Neuronal stem cell (in vitro differentiated cells): Measurements from ENCODE around the gene NSD1.

Source experiments
- DNase-seq: peaks from one replicate; pipeline ENCODE4 v3.0.0-alpha.2; 2013; ENCODE audit warnings: low spot score
- H2AFZ ChIP-seq: one replicate; pipeline ENCODE4 v1.6.1; 2013; ENCODE audit warnings: mild to moderate bottlenecking, low read length, inconsistent platforms
- H2AK5ac ChIP-seq: 2 replicates; pipeline ENCODE4 v1.6.1; 2013; ENCODE audit warnings: low read depth, mild to moderate bottlenecking, inconsistent platforms, low read length, moderate library complexity, mixed read lengths
- H2BK120ac ChIP-seq: 2 replicates; pipeline ENCODE4 v1.6.1; 2013; ENCODE audit warnings: low read depth, mild to moderate bottlenecking, inconsistent platforms, low read length, moderate library complexity, mixed read lengths
- H2BK12ac ChIP-seq: one replicate; pipeline ENCODE4 v1.6.1; 2013; ENCODE audit warnings: low read length, inconsistent platforms
- H2BK15ac ChIP-seq: 2 replicates; pipeline ENCODE4 v1.6.1; 2013; ENCODE audit warnings: mild to moderate bottlenecking, low read length, inconsistent platforms, mixed read lengths
- H2BK5ac ChIP-seq: one replicate; pipeline ENCODE4 v1.6.1; 2013; ENCODE audit warnings: inconsistent platforms, mild to moderate bottlenecking, low read length, moderate library complexity
- H3K14ac ChIP-seq: one replicate; pipeline ENCODE4 v1.6.1; 2013; ENCODE audit warnings: low read length, inconsistent platforms
- H3K18ac ChIP-seq: 2 replicates; pipeline ENCODE4 v1.6.1; 2013; ENCODE audit warnings: low read length, inconsistent platforms
- H3K23ac ChIP-seq: 2 replicates; pipeline ENCODE4 v1.6.1; 2013; ENCODE audit warnings: low read depth, mild to moderate bottlenecking, mixed read lengths, low read length, inconsistent platforms; ENCODE audit not compliant: poor library complexity
- H3K27ac ChIP-seq: replicated peaks from 3 replicates; pipeline ENCODE4 v1.5.1; 2013; ENCODE audit warnings: low read length, inconsistent platforms
- H3K27me3 ChIP-seq, 3 experiments: 2 replicates each; pipeline ENCODE4 v1.6.1; 2013; ENCODE audit warnings: low read length in 3 of 3, mild to moderate bottlenecking in 2 of 3, inconsistent platforms in 1 of 3, low read depth in 1 of 3, mixed read lengths in 1 of 3, moderate library complexity in 1 of 3; ENCODE audit not compliant: control insufficient read depth in 3 of 3, insufficient read depth in 3 of 3
- H3K36me3 ChIP-seq, 2 donors: replicated peaks in 1 of 2; 2 replicates each; pipeline ENCODE4 v1.6.1; 2013; ENCODE audit warnings: low read length in 2 of 2; ENCODE audit not compliant: control insufficient read depth in 2 of 2, insufficient read depth in 2 of 2
- H3K4ac ChIP-seq: 2 replicates; pipeline ENCODE4 v1.6.1; 2013; ENCODE audit warnings: inconsistent platforms, mild to moderate bottlenecking, low read length, moderate library complexity
- H3K4me1 ChIP-seq, 2 donors: 1 replicate in 1 of 2; 2 replicates in 1 of 2; pipeline ENCODE4 v1.6.1; 2013; ENCODE audit warnings: low read length in 2 of 2, low read depth in 1 of 2; ENCODE audit not compliant: control insufficient read depth in 2 of 2, insufficient read depth in 1 of 2
- H3K4me2 ChIP-seq: one replicate; pipeline ENCODE4 v1.6.1; 2013; ENCODE audit warnings: mild to moderate bottlenecking, low read length, inconsistent platforms; ENCODE audit not compliant: insufficient read depth, poor library complexity, severe bottlenecking
- H3K4me3 ChIP-seq, 2 donors: 2 replicates each; pipeline ENCODE4 v1.5.1; 2013; ENCODE audit warnings: low read length in 2 of 2, mild to moderate bottlenecking in 2 of 2, inconsistent platforms in 1 of 2, moderate library complexity in 1 of 2
- H3K79me1 ChIP-seq: one replicate; pipeline ENCODE4 v1.6.1; 2013; ENCODE audit warnings: low read depth, mild to moderate bottlenecking, inconsistent platforms, low read length, moderate library complexity
- H3K9ac ChIP-seq: one replicate; pipeline ENCODE4 v1.6.1; 2013; ENCODE audit warnings: mild to moderate bottlenecking, low read depth, low read length, inconsistent platforms; ENCODE audit not compliant: poor library complexity
- H3K9me3 ChIP-seq, 2 donors: replicated peaks in 1 of 2; 2 replicates each; pipeline versions ENCODE3 to v1.6.1; 2013; ENCODE audit warnings: low read length in 2 of 2, mild to moderate bottlenecking in 2 of 2, inconsistent platforms in 1 of 2, low read depth in 1 of 2, mixed read lengths in 1 of 2, moderate library complexity in 1 of 2; ENCODE audit not compliant: control insufficient read depth in 2 of 2, insufficient read depth in 1 of 2
- H4K8ac ChIP-seq: one replicate; pipeline ENCODE4 v1.6.1; 2013; ENCODE audit warnings: low read depth, mild to moderate bottlenecking, inconsistent platforms, low read length, moderate library complexity
- H4K91ac ChIP-seq: one replicate; pipeline ENCODE4 v1.6.1; 2013; ENCODE audit warnings: low read length, low read depth, mild to moderate bottlenecking, inconsistent platforms; ENCODE audit not compliant: poor library complexity
- WGBS, 2 donors: extraction: QIAGEN DNeasy Blood & Tissue Kit; methylation state at CpG; one replicate each; pipeline ENCODE4 v1.1.7; 2013; ENCODE audit warnings: missing lambda C conversion rate in 2 of 2, mixed read lengths in 1 of 2; ENCODE audit not compliant: insufficient read length in 2 of 2, insufficient replicate concordance in 1 of 2; ENCODE audit errors: extremely low coverage in 2 of 2; 5-methylcytosine and 5-hydroxymethylcytosine counted together

The NSD1 gene

GRCh38 chr5:177333420-177334154 lies 200.0 kb downstream of the NSD1 start:
- Histone ChIP-seq H3K18ac (no peak overlapping the region), H3K9me3 (no peaks in the 10 kb centered on the region), H3K4me2 (no peak overlapping the region), H3K14ac (no peak overlapping the region), H3K27ac (no peak overlapping the region), H3K9ac (no peak overlapping the region), H3K23ac (peak overlapping the region; percentile 78), H2AK5ac (no peak overlapping the region), H2AFZ (no peak overlapping the region), H3K4ac (no peak overlapping the region), H2BK5ac (no peak overlapping the region), H3K79me1 (peaks cover 6% of the 10 kb centered on the region), H2BK12ac (no peak overlapping the region), H3K36me3 (peaks cover 44 to 91% of the 10 kb centered on the region in 2 donors), H3K4me1 (no peaks in the 10 kb centered on the region), H2BK120ac (no peak overlapping the region), H4K8ac (no peak overlapping the region), H2BK15ac (no peak overlapping the region), H4K91ac (no peak overlapping the region), H3K27me3 (no peaks in the 10 kb centered on the region), H3K4me3 (no peak overlapping the region)
- WGBS, 2 donors: no CpG with 5 or more reads among the region's 16 CpGs
- DNase-seq: no peak

- H3K18ac ChIP-seq: no peak overlapping the region
- no peak overlapping the region for H2BK5ac ChIP-seq
- H3K4ac ChIP-seq: no peak overlapping the region
- H4K8ac ChIP-seq: no peak overlapping the region
- peaks cover 6% of the 10 kb centered on the region for H3K79me1 ChIP-seq
- no CpG with 5 or more reads among the region's 15 CpGs for WGBS, 2 donors
- H3K23ac ChIP-seq: peak overlapping the region; percentile 14
- H4K91ac ChIP-seq: no peak overlapping the region
- no peak overlapping the region for H2AK5ac ChIP-seq
- H2AFZ ChIP-seq: no peak overlapping the region
- no peak overlapping the region for H3K14ac ChIP-seq
- H3K4me2 ChIP-seq: no peak overlapping the region
- DNase-seq: no peak
- no peak overlapping the region for H3K27ac ChIP-seq
- H2BK15ac ChIP-seq: no peak overlapping the region
- no peaks in the 10 kb centered on the region for H3K4me1 ChIP-seq
- H3K27me3 ChIP-seq: no peaks in the 10 kb centered on the region
- no peak overlapping the region for H2BK12ac ChIP-seq
- no peak overlapping the region for H2BK120ac ChIP-seq
- H3K9me3 ChIP-seq: no peaks in the 10 kb centered on the region
- no peak overlapping the region for H3K4me3 ChIP-seq
- H3K9ac ChIP-seq: no peak overlapping the region
- peaks cover 44 to 93% of the 10 kb centered on the region in 2 donors for H3K36me3 ChIP-seq
Observed at GRCh38 chr5:177334155-177334551, 200.6 kb downstream of the NSD1 start.

DNA sequence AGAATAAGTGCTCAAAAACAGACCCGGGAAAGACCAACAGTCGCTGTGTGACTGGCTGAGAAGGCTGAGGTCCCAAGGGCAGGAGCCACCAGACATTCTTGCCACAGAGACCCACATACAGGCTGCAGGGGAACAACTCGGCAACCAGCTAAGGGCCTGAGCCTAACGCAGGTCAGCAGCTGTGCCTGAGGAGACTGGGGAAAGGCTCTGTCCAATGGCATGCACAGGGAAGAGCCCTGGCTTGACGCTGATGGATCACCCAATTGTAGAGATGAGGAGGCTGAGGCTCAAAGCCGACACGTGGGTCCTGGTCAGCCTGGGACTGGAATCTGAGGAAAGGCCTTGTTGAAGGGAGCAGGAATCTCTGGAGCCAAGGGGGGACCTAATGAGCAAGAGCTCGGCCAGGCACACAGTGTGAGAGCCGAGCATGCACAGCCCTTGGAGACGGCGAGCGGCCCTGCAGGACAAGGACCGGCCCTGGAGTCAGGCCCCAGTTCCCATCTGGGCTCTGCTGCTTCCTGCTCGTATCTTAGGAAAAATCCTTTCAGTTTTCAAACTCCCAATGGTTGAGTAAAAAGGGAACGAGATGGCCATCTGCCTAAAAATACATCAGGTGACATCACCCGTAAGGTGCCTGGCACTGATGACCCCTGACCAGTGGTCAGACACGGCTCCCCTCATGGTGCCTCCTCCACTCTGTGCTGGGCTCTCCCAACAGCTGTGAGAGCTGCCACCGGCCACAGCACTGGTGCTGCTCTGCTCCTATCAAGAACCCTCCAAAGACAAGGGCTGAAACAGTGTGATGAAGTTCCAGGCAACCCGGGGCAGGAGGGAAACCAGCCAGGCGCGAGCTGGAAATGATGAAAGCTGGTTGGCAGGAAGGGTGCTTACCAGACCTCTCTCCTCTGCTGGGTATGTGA lies 201.5 kb downstream of the NSD1 start:
- Histone ChIP-seq H3K18ac (no peak overlapping the region), H3K4ac (no peak overlapping the region), H4K8ac (no peak overlapping the region), H3K36me3 (peaks cover 42 to 96% of the 10 kb centered on the region in 2 donors), H3K23ac (no peak overlapping the region), H3K9me3 (no peaks in the 10 kb centered on the region), H2BK120ac (no peak overlapping the region), H2BK12ac (no peak overlapping the region), H2AK5ac (no peak overlapping the region), H3K4me2 (no peak overlapping the region), H2AFZ (no peak overlapping the region), H3K79me1 (peaks cover 6% of the 10 kb centered on the region), H3K9ac (no peak overlapping the region), H2BK15ac (no peak overlapping the region), H2BK5ac (no peak overlapping the region), H3K27me3 (no peaks in the 10 kb centered on the region), H3K27ac (no peak overlapping the region), H3K14ac (no peak overlapping the region), H4K91ac (no peak overlapping the region), H3K4me1 (no peaks in the 10 kb centered on the region), H3K4me3 (no peak overlapping the region)
- no peak for DNase-seq
- no CpG with 5 or more reads among the region's 21 CpGs for WGBS, 2 donors

- Histone ChIP-seq H3K4me1 (no peaks in the 10 kb centered on the region), H3K4me2 (no peak overlapping the region), H3K4ac (no peak overlapping the region), H3K27me3 (no peaks in the 10 kb centered on the region), H4K8ac (no peak overlapping the region), H3K23ac (no peak overlapping the region), H2BK15ac (no peak overlapping the region), H2AK5ac (no peak overlapping the region), H3K79me1 (peaks cover 6% of the 10 kb centered on the region), H3K9ac (no peak overlapping the region), H4K91ac (no peak overlapping the region), H2AFZ (no peak overlapping the region), H3K14ac (no peak overlapping the region), H3K36me3 (peaks cover 42 to 94% of the 10 kb centered on the region in 2 donors), H3K4me3 (no peak overlapping the region), H3K27ac (no peak overlapping the region), H3K18ac (no peak overlapping the region), H3K9me3 (no peaks in the 10 kb centered on the region), H2BK12ac (no peak overlapping the region), H2BK5ac (no peak overlapping the region), H2BK120ac (no peak overlapping the region)
- no peak for DNase-seq
- no CpG with 5 or more reads among the region's 7 CpGs for WGBS, 2 donors
Observed at GRCh38 chr5:177335701-177336065, 202.1 kb downstream of the NSD1 start.
